HL-60 (cell line): ENCODE measurements around the gene EPM2A.

Source experiments
- GABPA ChIP-seq: IDR thresholded peaks from 2 replicates; pipeline ENCODE4 v1.6.1; 2012; ENCODE audit warnings: low read depth
- POLR2AphosphoS5 ChIP-seq: IDR thresholded peaks from 2 replicates; pipeline ENCODE4 v1.6.1; 2012; ENCODE audit warnings: low read depth
- SPI1 ChIP-seq: IDR thresholded peaks from 2 replicates; pipeline ENCODE4 v1.6.1; 2012; ENCODE audit warnings: low read depth, mild to moderate bottlenecking, borderline replicate concordance
- TF ChIP-seq, protein P1 (sequence below): IDR thresholded peaks from one replicate; pipeline ENCODE4 v1.5.1; 2011; ENCODE audit warnings: low read length, control low read depth, inconsistent platforms; ENCODE audit not compliant: insufficient read depth
- TF ChIP-seq, protein P2 (sequence below): IDR thresholded peaks from 2 replicates; pipeline ENCODE4 v1.6.1; 2012; ENCODE audit warnings: low read depth; ENCODE audit not compliant: insufficient replicate concordance

DNA sequence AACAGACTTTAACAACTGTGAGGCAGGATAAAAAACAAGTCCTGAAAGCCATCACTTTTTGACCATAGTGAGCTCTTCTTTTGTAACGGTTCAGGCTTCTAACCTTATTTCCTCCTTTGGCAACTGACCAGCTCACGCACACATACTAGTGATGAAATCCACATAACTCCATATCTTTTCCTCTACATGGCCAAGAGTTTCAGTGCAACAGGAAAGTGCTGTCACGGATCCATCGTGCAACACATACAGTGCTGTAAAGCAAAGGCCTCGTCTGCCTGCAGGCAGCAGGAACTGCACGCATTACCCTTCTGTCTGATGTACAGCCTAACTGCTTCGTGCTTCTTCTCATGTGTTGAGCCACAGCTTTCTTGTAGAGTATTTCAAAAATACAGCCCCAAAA is 108.5 kb downstream of the EPM2A start:
- TF ChIP-seq, protein P1, sequence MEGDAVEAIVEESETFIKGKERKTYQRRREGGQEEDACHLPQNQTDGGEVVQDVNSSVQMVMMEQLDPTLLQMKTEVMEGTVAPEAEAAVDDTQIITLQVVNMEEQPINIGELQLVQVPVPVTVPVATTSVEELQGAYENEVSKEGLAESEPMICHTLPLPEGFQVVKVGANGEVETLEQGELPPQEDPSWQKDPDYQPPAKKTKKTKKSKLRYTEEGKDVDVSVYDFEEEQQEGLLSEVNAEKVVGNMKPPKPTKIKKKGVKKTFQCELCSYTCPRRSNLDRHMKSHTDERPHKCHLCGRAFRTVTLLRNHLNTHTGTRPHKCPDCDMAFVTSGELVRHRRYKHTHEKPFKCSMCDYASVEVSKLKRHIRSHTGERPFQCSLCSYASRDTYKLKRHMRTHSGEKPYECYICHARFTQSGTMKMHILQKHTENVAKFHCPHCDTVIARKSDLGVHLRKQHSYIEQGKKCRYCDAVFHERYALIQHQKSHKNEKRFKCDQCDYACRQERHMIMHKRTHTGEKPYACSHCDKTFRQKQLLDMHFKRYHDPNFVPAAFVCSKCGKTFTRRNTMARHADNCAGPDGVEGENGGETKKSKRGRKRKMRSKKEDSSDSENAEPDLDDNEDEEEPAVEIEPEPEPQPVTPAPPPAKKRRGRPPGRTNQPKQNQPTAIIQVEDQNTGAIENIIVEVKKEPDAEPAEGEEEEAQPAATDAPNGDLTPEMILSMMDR = no peak
- TF ChIP-seq SPI1 = no peak
- TF ChIP-seq, protein P2, sequence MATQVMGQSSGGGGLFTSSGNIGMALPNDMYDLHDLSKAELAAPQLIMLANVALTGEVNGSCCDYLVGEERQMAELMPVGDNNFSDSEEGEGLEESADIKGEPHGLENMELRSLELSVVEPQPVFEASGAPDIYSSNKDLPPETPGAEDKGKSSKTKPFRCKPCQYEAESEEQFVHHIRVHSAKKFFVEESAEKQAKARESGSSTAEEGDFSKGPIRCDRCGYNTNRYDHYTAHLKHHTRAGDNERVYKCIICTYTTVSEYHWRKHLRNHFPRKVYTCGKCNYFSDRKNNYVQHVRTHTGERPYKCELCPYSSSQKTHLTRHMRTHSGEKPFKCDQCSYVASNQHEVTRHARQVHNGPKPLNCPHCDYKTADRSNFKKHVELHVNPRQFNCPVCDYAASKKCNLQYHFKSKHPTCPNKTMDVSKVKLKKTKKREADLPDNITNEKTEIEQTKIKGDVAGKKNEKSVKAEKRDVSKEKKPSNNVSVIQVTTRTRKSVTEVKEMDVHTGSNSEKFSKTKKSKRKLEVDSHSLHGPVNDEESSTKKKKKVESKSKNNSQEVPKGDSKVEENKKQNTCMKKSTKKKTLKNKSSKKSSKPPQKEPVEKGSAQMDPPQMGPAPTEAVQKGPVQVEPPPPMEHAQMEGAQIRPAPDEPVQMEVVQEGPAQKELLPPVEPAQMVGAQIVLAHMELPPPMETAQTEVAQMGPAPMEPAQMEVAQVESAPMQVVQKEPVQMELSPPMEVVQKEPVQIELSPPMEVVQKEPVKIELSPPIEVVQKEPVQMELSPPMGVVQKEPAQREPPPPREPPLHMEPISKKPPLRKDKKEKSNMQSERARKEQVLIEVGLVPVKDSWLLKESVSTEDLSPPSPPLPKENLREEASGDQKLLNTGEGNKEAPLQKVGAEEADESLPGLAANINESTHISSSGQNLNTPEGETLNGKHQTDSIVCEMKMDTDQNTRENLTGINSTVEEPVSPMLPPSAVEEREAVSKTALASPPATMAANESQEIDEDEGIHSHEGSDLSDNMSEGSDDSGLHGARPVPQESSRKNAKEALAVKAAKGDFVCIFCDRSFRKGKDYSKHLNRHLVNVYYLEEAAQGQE = no peak
- no peak for TF ChIP-seq POLR2AphosphoS5
- no peak for TF ChIP-seq GABPA
